Vagina (tissue), 2 donors: ENCODE results near the gene TNS4.

Source experiments
- POLR2A ChIP-seq, 2 donors: fragments of 450-650 bp; IDR thresholded peaks; one replicate each; pipeline ENCODE4 v1.6.1; 2017; ENCODE audit warnings: antibody characterized with exemption in 2 of 2, mild to moderate bottlenecking in 2 of 2, moderate library complexity in 2 of 2
- TF ChIP-seq, protein P1 (sequence below), 3 experiments: fragments of 450-650 bp in 2 of 3; fragments of 200-600 bp in 1 of 3; sonication (generic) in 1 of 3; IDR thresholded peaks; one replicate each; pipeline ENCODE4 v1.5.1; 2017 to 2019; ENCODE audit warnings: antibody characterized with exemption in 3 of 3, mild to moderate bottlenecking in 2 of 3, moderate library complexity in 2 of 3

DNA sequence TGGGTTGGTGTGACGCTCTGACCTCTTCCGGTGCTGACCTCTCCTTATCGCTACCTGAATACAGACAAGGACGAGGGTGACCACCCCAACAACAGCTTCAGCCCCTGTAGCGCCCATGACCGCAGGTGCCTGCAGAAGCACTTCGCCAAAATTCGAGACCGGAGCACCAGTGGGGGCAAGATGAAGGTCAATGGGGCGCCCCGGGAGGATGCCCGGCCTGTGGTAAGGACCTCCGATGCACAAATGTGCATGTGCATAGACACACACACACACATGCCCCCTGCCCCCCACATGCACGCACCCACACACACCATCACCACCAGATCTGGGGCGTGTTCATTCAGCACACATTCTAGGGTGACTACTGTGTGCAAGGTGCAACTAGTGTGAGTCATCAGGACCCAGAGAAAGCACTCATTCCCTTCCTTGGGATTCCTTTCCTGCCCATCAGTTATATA is 48.5 kb downstream of the TNS4 start:
- no peak for TF ChIP-seq POLR2A (IDR thresholded peaks at IDR 0.05)
- TF ChIP-seq, protein P1, sequence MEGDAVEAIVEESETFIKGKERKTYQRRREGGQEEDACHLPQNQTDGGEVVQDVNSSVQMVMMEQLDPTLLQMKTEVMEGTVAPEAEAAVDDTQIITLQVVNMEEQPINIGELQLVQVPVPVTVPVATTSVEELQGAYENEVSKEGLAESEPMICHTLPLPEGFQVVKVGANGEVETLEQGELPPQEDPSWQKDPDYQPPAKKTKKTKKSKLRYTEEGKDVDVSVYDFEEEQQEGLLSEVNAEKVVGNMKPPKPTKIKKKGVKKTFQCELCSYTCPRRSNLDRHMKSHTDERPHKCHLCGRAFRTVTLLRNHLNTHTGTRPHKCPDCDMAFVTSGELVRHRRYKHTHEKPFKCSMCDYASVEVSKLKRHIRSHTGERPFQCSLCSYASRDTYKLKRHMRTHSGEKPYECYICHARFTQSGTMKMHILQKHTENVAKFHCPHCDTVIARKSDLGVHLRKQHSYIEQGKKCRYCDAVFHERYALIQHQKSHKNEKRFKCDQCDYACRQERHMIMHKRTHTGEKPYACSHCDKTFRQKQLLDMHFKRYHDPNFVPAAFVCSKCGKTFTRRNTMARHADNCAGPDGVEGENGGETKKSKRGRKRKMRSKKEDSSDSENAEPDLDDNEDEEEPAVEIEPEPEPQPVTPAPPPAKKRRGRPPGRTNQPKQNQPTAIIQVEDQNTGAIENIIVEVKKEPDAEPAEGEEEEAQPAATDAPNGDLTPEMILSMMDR (IDR thresholded peaks at IDR 0.05): no peak
